Panc1 (cell line): ENCODE results near the gene PDE9A. TPM values are rescaled to one million over a fixed set of nuclear protein-coding genes. Genes with fewer than 3 reads are reported as not detected.

Experiments
- ATAC-seq: fragments of 200-7000 bp; cut with Tn5 transposase; 2 replicates; pipeline ENCODE4 v1.9.1; 2020; ENCODE audit warnings: mild to moderate bottlenecking, moderate library complexity
- Bru-seq: library from RNA; stranded (reverse); fragments of 400-500 nt; gene quantifications from one replicate; lab custom pipeline; 2021; lab: Mats Ljungman, UMichigan
- BruChase-seq, 2 experiments: library from RNA; stranded (reverse); fragments of 400-500 nt; gene quantifications; one replicate each; lab custom pipeline; 2021; lab: Mats Ljungman, UMichigan
- BruUV-seq: library from RNA; stranded (reverse); fragments of 400-500 nt; replicated peaks from 2 replicates; lab custom pipeline; 2021; lab: Mats Ljungman, UMichigan
- CTCF ChIA-PET: fragments of 300-600 bp; sonication (Branson Sonifier 250); formaldehyde crosslinking; loops from one replicate; lab custom pipeline; 2022; ENCODE audit warnings: antibody characterized with exemption; lab: Charles Lee
- POLR2A ChIA-PET: fragments of 300-600 bp; sonication (Branson Sonifier 250); formaldehyde crosslinking; loops from one replicate; lab custom pipeline; 2022; ENCODE audit warnings: antibody characterized with exemption; lab: Charles Lee
- DNase-seq: peaks from one replicate; pipeline ENCODE4 v3.0.0-alpha.2; 2010; ENCODE audit warnings: low read depth, low spot score
- H3K27ac ChIP-seq: 2 replicates; pipeline ENCODE4 v1.5.1; 2011; ENCODE audit warnings: mild to moderate bottlenecking, low read length, inconsistent platforms
- H3K27me3 ChIP-seq: fragments of 200-500 bp; sonication (Bioruptor generic); 2 replicates; pipeline ENCODE4 v1.6.0; 2014; ENCODE audit warnings: low read length, inconsistent platforms; ENCODE audit not compliant: control insufficient read depth, insufficient read depth
- H3K36me3 ChIP-seq: fragments of 200-500 bp; sonication (Bioruptor generic); 2 replicates; pipeline ENCODE4 v1.5.1; 2014; ENCODE audit warnings: inconsistent platforms, mild to moderate bottlenecking, low read length, moderate library complexity; ENCODE audit not compliant: control insufficient read depth, insufficient read depth
- H3K4me1 ChIP-seq: 2 replicates; pipeline ENCODE4 v1.5.1; 2011; ENCODE audit warnings: inconsistent platforms, mild to moderate bottlenecking, low read length, moderate library complexity; ENCODE audit not compliant: control insufficient read depth, insufficient read depth
- H3K4me3 ChIP-seq, 2 experiments: 2 replicates each; pipeline ENCODE4 v1.5.1; 2011 to 2012; ENCODE audit warnings: low read depth in 2 of 2, low read length in 2 of 2, mild to moderate bottlenecking in 2 of 2, inconsistent platforms in 1 of 2, moderate library complexity in 1 of 2
- H3K9me3 ChIP-seq: fragments of 200-500 bp; sonication (Bioruptor generic); 2 replicates; pipeline ENCODE4 v1.5.1; 2014; ENCODE audit warnings: low read depth, mild to moderate bottlenecking, inconsistent platforms, low read length, moderate library complexity; ENCODE audit not compliant: control insufficient read depth, insufficient read depth
- POLR2AphosphoS5 ChIP-seq: IDR thresholded peaks from 2 replicates; pipeline ENCODE4 v1.6.1; 2012; ENCODE audit warnings: mild to moderate bottlenecking, low read depth, low read length, moderate library complexity
- REST ChIP-seq, 2 experiments: IDR thresholded peaks; 2 replicates each; pipeline ENCODE4 v1.6.1; 2011 to 2012; ENCODE audit warnings: low read depth in 2 of 2, control low read depth in 1 of 2, low read length in 1 of 2, mild to moderate bottlenecking in 1 of 2, moderate library complexity in 1 of 2; ENCODE audit not compliant: insufficient read depth in 1 of 2
- SIN3A ChIP-seq: IDR thresholded peaks from 2 replicates; pipeline ENCODE4 v1.6.1; 2012; ENCODE audit warnings: low read depth, mild to moderate bottlenecking, low read length, moderate library complexity, borderline replicate concordance; ENCODE audit not compliant: insufficient read depth
- TCF7L2 ChIP-seq: IDR thresholded peaks from 2 replicates; pipeline ENCODE4 v1.6.1; 2011; ENCODE audit warnings: mild to moderate bottlenecking, low read depth, low read length, inconsistent platforms
- in situ Hi-C: cut with HindIII; loops from 2 replicates; pipeline ENCODE4 v1.10.0; 2016; ENCODE audit warnings: low sequenced_read_pairs, low pct_unique_long_range_greater_than_20kb
- intact Hi-C: fragments of 100-400 bp; cut with micrococcal nuclease; formaldehyde crosslinking; loops from one replicate; pipeline ENCODE4 v1.10.0; 2022; ENCODE audit not compliant: unreplicated experiment
- long read RNA-seq: library from polyadenylated mRNA; unstranded; transcript quantifications from one replicate; pipeline ENCODE4 v2.0.0, GENCODE V29; 2021; ENCODE audit not compliant: unreplicated experiment
- polyA plus RNA-seq: library from polyadenylated mRNA; unstranded; fragments of >200 nt; gene quantifications from one replicate; pipeline ENCODE4 v1.2.1, GENCODE V29; 2012; ENCODE audit warnings: missing spikeins; ENCODE audit not compliant: insufficient read length
- total RNA-seq: library from RNA; stranded (reverse); gene quantifications from one replicate; pipeline ENCODE4 v1.2.1, GENCODE V29; 2021; ENCODE audit not compliant: unreplicated experiment
- TF ChIP-seq, protein P1 (sequence below): fragments of 450-650 bp; IDR thresholded peaks from 2 replicates; pipeline ENCODE4 v1.5.1; 2017; ENCODE audit warnings: mild to moderate bottlenecking

PDE9A gene
- total RNA-seq (0.72 TPM), Bru-seq, nascent RNA (percentile 19 among the genes with signal in this experiment), BruChase-seq, experiment 1, labeled RNA remaining after a 2-hour chase (percentile 20 among the genes with signal in this experiment), BruChase-seq, experiment 2, labeled RNA remaining after a 6-hour chase (percentile 20 among the genes with signal in this experiment)
- 1.7 TPM for polyA plus RNA-seq
- long read RNA-seq, result 0 reads

- CTCF ChIA-PET, result no interaction called here
- H3K4me1 ChIP-seq, result no peaks in the 10 kb centered on the region
- POLR2A ChIA-PET, result no interaction called here
- in situ Hi-C loops, result no loop called here
- no peak for ATAC-seq
- TF ChIP-seq TCF7L2 (no peak), POLR2AphosphoS5 (no peak), SIN3A (no peak), REST (IDR thresholded peaks at IDR 0.05; ENCODE audit: insufficient read depth in 1 of 2, low read depth in 2 of 2, low read length in 1 of 2) (no peak)
- TF ChIP-seq, protein P1, sequence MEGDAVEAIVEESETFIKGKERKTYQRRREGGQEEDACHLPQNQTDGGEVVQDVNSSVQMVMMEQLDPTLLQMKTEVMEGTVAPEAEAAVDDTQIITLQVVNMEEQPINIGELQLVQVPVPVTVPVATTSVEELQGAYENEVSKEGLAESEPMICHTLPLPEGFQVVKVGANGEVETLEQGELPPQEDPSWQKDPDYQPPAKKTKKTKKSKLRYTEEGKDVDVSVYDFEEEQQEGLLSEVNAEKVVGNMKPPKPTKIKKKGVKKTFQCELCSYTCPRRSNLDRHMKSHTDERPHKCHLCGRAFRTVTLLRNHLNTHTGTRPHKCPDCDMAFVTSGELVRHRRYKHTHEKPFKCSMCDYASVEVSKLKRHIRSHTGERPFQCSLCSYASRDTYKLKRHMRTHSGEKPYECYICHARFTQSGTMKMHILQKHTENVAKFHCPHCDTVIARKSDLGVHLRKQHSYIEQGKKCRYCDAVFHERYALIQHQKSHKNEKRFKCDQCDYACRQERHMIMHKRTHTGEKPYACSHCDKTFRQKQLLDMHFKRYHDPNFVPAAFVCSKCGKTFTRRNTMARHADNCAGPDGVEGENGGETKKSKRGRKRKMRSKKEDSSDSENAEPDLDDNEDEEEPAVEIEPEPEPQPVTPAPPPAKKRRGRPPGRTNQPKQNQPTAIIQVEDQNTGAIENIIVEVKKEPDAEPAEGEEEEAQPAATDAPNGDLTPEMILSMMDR, result no peak
- H3K36me3 ChIP-seq, result no peaks in the 10 kb centered on the region
- peak within 1 kb of the TSS; percentile 31 to 32 for H3K4me3 ChIP-seq
- no TSS peak for BruUV-seq
- no peaks in the 10 kb centered on the region for H3K9me3 ChIP-seq
- intact Hi-C loops, result no loop called here
- no peaks in the 10 kb centered on the region; the same call in 1 of the 2 replicates for H3K27me3 ChIP-seq
- no peak within 1 kb of the TSS for H3K27ac ChIP-seq
- no peak for DNase-seq
These were observed at the start of gene PDE9A for GRCh38 chr21:42653231-42654061. TSS of gene PDE9A (plus strand) at chr21:42653621. CDS start at chr21:42653815, 194 bp downstream.

DNA sequence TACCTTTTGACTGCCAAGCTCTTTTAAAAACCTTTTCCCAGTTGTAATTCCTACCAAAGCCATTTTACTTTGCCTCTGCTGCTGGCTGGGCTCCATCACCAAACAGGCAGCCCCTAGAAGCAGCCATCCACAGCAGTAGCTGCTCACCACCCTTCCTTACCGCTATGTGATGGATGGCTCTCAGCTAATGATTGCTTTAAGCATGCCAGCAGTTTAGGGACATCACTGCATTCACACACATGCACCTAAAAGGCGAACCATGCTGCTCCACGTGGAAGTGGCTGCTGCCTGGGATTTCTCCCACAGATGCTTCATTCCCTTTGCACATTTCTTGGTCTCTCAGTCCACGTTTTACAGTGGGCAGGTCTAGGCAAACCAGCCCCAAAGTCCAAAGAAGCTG is 46.3 kb upstream of the PDE9A start:
- no peak for ATAC-seq
- intact Hi-C loops (no loop called here), in situ Hi-C loops (no loop called here)
- TF ChIP-seq, protein P1, result no peak
- TF ChIP-seq TCF7L2 (no peak), POLR2AphosphoS5 (no peak), REST (IDR thresholded peaks at IDR 0.05; ENCODE audit: insufficient read depth in 1 of 2, low read depth in 2 of 2, low read length in 1 of 2) (no peak)
- no peak for DNase-seq
- Histone ChIP-seq H3K9me3 (no peaks in the 10 kb centered on the region), H3K4me1 (no peaks in the 10 kb centered on the region), H3K36me3 (no peaks in the 10 kb centered on the region), H3K27ac (no peak overlapping the region), H3K27me3 (no peaks in the 10 kb centered on the region), H3K4me3 (no peak overlapping the region)
- no TSS peak for BruUV-seq
- ChIA-PET POLR2A (interaction anchor here (0.6 kb wide), 3 partner anchors 189 to 990 kb away, joined by 4 to 9 read pairs (median 4); no protein-coding TSS in a partner anchor), CTCF (no interaction called here)
